HCT116 (cell line): Measurements from ENCODE around the gene CYB5RL. TPM values are rescaled to one million over a fixed set of nuclear protein-coding genes. Genes with fewer than 3 reads are reported as not detected.

Experiments used
- ATAC-seq: fragments of 200-7000 bp; cut with Tn5 transposase; 2 replicates; pipeline ENCODE4 v1.9.1; 2020; ENCODE audit warnings: mild to moderate bottlenecking, moderate library complexity
- BruUV-seq: library from RNA; stranded (reverse); fragments of 400-500 nt; replicated peaks from 2 replicates; lab custom pipeline; 2021; lab: Mats Ljungman, UMichigan
- CTCF ChIA-PET: fragments of 300-600 bp; sonication (Branson Sonifier 250); formaldehyde crosslinking; loops from one replicate; lab custom pipeline; 2021; ENCODE audit warnings: antibody characterized with exemption; lab: Charles Lee
- POLR2A ChIA-PET: fragments of 300-600, 350-600 bp; sonication (Branson Sonifier 250); formaldehyde crosslinking; loops from one replicate; lab custom pipeline; 2021; ENCODE audit warnings: antibody characterized with exemption; lab: Charles Lee
- RAD21 ChIA-PET, 2 experiments: fragments of 300-600 bp; sonication (Branson Sonifier 250); formaldehyde crosslinking; loops; one replicate each; lab custom pipeline; 2023; ENCODE audit warnings: low total read pairs in 2 of 2; ENCODE audit not compliant: uncharacterized antibody in 2 of 2, unreplicated experiment in 2 of 2, low non-redundant PET in 1 of 2; lab: Charles Lee
- DNase-seq: peaks from one replicate; pipeline ENCODE4 v3.0.0-alpha.2; 2010; ENCODE audit warnings: low read depth, low spot score
- H2AFZ ChIP-seq: fragments of 200-600 bp; shearing (Covaris generic), sonication (generic); 2 replicates; pipeline ENCODE4 v1.6.1; 2017; ENCODE audit warnings: low read depth, mixed run types, mixed read lengths, antibody characterized with exemption, low read length; ENCODE audit not compliant: poor library complexity, severe bottlenecking
- H3K27ac ChIP-seq: 2 replicates; pipeline ENCODE4 v1.5.1; 2012; ENCODE audit warnings: low read depth, low read length
- H3K27me3 ChIP-seq: fragments of 200-600 bp; sonication (generic); 2 replicates; pipeline ENCODE4 v1.6.1; 2016; ENCODE audit warnings: mixed run types, low read length, mixed read lengths; ENCODE audit not compliant: insufficient read depth
- H3K36me3 ChIP-seq, 2 experiments: fragments of 200-500 bp in 1 of 2; fragments of 200-600 bp in 1 of 2; sonication (Bioruptor generic) in 1 of 2; sonication (generic) in 1 of 2; 2 replicates each; pipeline versions ENCODE4 v1.5.1 to v1.6.1; 2014 to 2016; ENCODE audit warnings: low read length in 2 of 2, inconsistent platforms in 1 of 2, mixed read lengths in 1 of 2, mixed run types in 1 of 2; ENCODE audit not compliant: insufficient read depth in 2 of 2, control insufficient read depth in 1 of 2
- H3K4me1 ChIP-seq, 2 experiments: fragments of 200-600 bp in 1 of 2; sonication (generic) in 1 of 2; 2 replicates each; pipeline versions ENCODE4 v1.5.1 to v1.6.1; 2012 to 2017; ENCODE audit warnings: low read length in 2 of 2, inconsistent platforms in 1 of 2, mild to moderate bottlenecking in 1 of 2, mixed read lengths in 1 of 2, mixed run types in 1 of 2, moderate library complexity in 1 of 2; ENCODE audit not compliant: insufficient read depth in 2 of 2, control insufficient read depth in 1 of 2
- H3K4me2 ChIP-seq: fragments of 200-600 bp; sonication (generic); 2 replicates; pipeline ENCODE4 v1.6.1; 2017; ENCODE audit warnings: mixed run types, low read length, mixed read lengths
- H3K4me3 ChIP-seq, 2 experiments: fragments of 200-600 bp in 1 of 2; sonication (generic) in 1 of 2; replicated peaks in 1 of 2; 2 replicates each; pipeline ENCODE4 v1.5.1; 2011 to 2016; ENCODE audit warnings: low read length in 2 of 2, control low read depth in 1 of 2, low read depth in 1 of 2, mild to moderate bottlenecking in 1 of 2, mixed read lengths in 1 of 2, mixed run types in 1 of 2
- H3K79me2 ChIP-seq: fragments of 200-600 bp; sonication (generic); 2 replicates; pipeline ENCODE4 v1.6.1; 2017; ENCODE audit warnings: mild to moderate bottlenecking, mixed run types, low read length, moderate library complexity, mixed read lengths; ENCODE audit not compliant: insufficient read depth
- H3K9ac ChIP-seq: fragments of 200-600 bp; sonication (generic); 2 replicates; pipeline ENCODE4 v1.6.1; 2016; ENCODE audit warnings: low read length, mixed read lengths
- H3K9me2 ChIP-seq: fragments of 200-600 bp; sonication (generic), shearing (Covaris generic); 2 replicates; pipeline ENCODE4 v1.6.1; 2017; ENCODE audit warnings: mixed run types, mild to moderate bottlenecking, moderate library complexity; ENCODE audit not compliant: insufficient read depth
- H3K9me3 ChIP-seq, 2 experiments: fragments of 200-500 bp in 1 of 2; fragments of 200-600 bp in 1 of 2; sonication (Bioruptor generic) in 1 of 2; sonication (generic) in 1 of 2; 2 replicates each; pipeline ENCODE4 v1.6.1; 2014 to 2017; ENCODE audit warnings: low read length in 2 of 2, mixed read lengths in 2 of 2, inconsistent platforms in 1 of 2, low read depth in 1 of 2, mild to moderate bottlenecking in 1 of 2, mixed run types in 1 of 2, moderate library complexity in 1 of 2; ENCODE audit not compliant: control insufficient read depth in 1 of 2, insufficient read depth in 1 of 2
- H4K20me1 ChIP-seq: fragments of 200-600 bp; sonication (generic), shearing (Covaris generic); 2 replicates; pipeline ENCODE4 v1.6.1; 2017; ENCODE audit warnings: mixed run types, mild to moderate bottlenecking, moderate library complexity; ENCODE audit not compliant: insufficient read depth
- ATF3 ChIP-seq: IDR thresholded peaks from 2 replicates; pipeline ENCODE4 v1.6.1; 2012
- CBX3 ChIP-seq: IDR thresholded peaks from 2 replicates; pipeline ENCODE4 v1.6.1; 2012; ENCODE audit warnings: low read depth
- CTCF ChIP-seq, 3 experiments: fragments of 200-600 bp in 1 of 3; sonication (generic) in 1 of 3; IDR thresholded peaks in 2 of 3; conservative IDR thresholded peaks in 1 of 3; 2 replicates each; pipeline ENCODE4 v1.5.1; 2012 to 2017; ENCODE audit warnings: low read depth in 2 of 3, low read length in 2 of 3, antibody characterized with exemption in 1 of 3, borderline replicate concordance in 1 of 3, control low read depth in 1 of 3, mild to moderate bottlenecking in 1 of 3, mixed read lengths in 1 of 3, mixed run types in 1 of 3, moderate library complexity in 1 of 3; ENCODE audit not compliant: insufficient read depth in 1 of 3
- EGR1 ChIP-seq: IDR thresholded peaks from 2 replicates; pipeline ENCODE4 v1.6.1; 2012; ENCODE audit warnings: low read depth
- EZH2 ChIP-seq: fragments of 200-600 bp; sonication (generic); IDR thresholded peaks from 2 replicates; pipeline ENCODE4 v1.6.1; 2017; ENCODE audit warnings: antibody characterized with exemption, mixed run types
- EZH2phosphoT487 ChIP-seq: fragments of 200-600 bp; IDR thresholded peaks from 2 replicates; pipeline ENCODE4 v1.6.1; 2018; ENCODE audit warnings: antibody characterized with exemption, borderline replicate concordance
- FOSL1 ChIP-seq: IDR thresholded peaks from 2 replicates; pipeline ENCODE4 v1.6.1; 2012; ENCODE audit warnings: low read depth
- JUND ChIP-seq: IDR thresholded peaks from 2 replicates; pipeline ENCODE4 v1.6.1; 2012
- MAX ChIP-seq: IDR thresholded peaks from 2 replicates; pipeline ENCODE4 v1.6.1; 2012
- POLR2A ChIP-seq: IDR thresholded peaks from 2 replicates; pipeline ENCODE4 v1.7.0; 2011; ENCODE audit warnings: borderline replicate concordance; ENCODE audit not compliant: insufficient read depth, insufficient read length; ENCODE audit errors: extremely low read depth
- POLR2AphosphoS5 ChIP-seq: IDR thresholded peaks from 2 replicates; pipeline ENCODE4 v1.6.1; 2011; ENCODE audit warnings: mild to moderate bottlenecking, low read depth, low read length, moderate library complexity
- SP1 ChIP-seq: IDR thresholded peaks from 2 replicates; pipeline ENCODE4 v1.6.1; 2012; ENCODE audit warnings: low read depth
- SRF ChIP-seq: IDR thresholded peaks from 2 replicates; pipeline ENCODE4 v1.6.1; 2012; ENCODE audit warnings: low read depth
- TCF7L2 ChIP-seq: IDR thresholded peaks from 2 replicates; pipeline ENCODE4 v1.7.0; 2011; ENCODE audit warnings: borderline replicate concordance, inconsistent platforms; ENCODE audit not compliant: insufficient read depth, insufficient read length; ENCODE audit errors: extremely low read depth
- ZBTB33 ChIP-seq: IDR thresholded peaks from 2 replicates; pipeline ENCODE4 v1.6.1; 2011; ENCODE audit warnings: mild to moderate bottlenecking, low read length, moderate library complexity; ENCODE audit not compliant: insufficient replicate concordance; ENCODE audit errors: extremely low read depth
- ZFX ChIP-seq: fragments of 450-650 bp; IDR thresholded peaks from 2 replicates; pipeline ENCODE4 v1.6.1; 2017
- ZNF274 ChIP-seq: fragments of 200-500 bp; sonication (Bioruptor generic); IDR thresholded peaks from 2 replicates; pipeline ENCODE4 v1.6.1; 2014; ENCODE audit warnings: mild to moderate bottlenecking, low read depth, low read length, inconsistent platforms
- intact Hi-C: fragments of 100-400 bp; cut with micrococcal nuclease; formaldehyde crosslinking; loops from 2 replicates; pipeline ENCODE4 v1.10.0; 2022
- total RNA-seq: library from RNA; stranded (reverse); gene quantifications from one replicate; pipeline ENCODE4 v1.2.1, GENCODE V29; 2021; ENCODE audit not compliant: unreplicated experiment

Gene CYB5RL
- total RNA-seq, 1 experiment from 2014 or later, result 11.7 TPM

- Histone ChIP-seq H4K20me1 (no peaks in the 10 kb centered on the region), H3K79me2 (no peaks in the 10 kb centered on the region), H3K4me1 (no peaks in the 10 kb centered on the region), H2AFZ (no peak overlapping the region), H3K9ac (no peak overlapping the region), H3K27ac (no peak overlapping the region), H3K9me3 (no peaks in the 10 kb centered on the region), H3K4me2 (no peak overlapping the region), H3K4me3 (no peak overlapping the region), H3K27me3 (no peaks in the 10 kb centered on the region), H3K36me3 (no peaks in the 10 kb centered on the region; a peak in 1 of 4 replicates), H3K9me2 (no peaks in the 10 kb centered on the region)
- ATAC-seq, result no peak
- CTCF ChIA-PET, result interaction anchor here (0.5 kb wide), 1 partner anchor 182 kb away, joined by 3 read pairs; no protein-coding TSS in a partner anchor
- BruUV-seq, result no TSS peak
- RAD21 ChIA-PET, result no interaction called here
- intact Hi-C loops, result no loop called here
- POLR2A ChIA-PET, result no interaction called here
- DNase-seq, result no peak
- TF ChIP-seq EGR1 (no peak), EZH2phosphoT487 (no peak), MAX (no peak)
Measured at GRCh38 chr1:54243022-54243421, 43.2 kb upstream of the CYB5RL start.

GRCh38 chr1:54241364-54241763, 41.5 kb upstream of the CYB5RL start:
- ChIA-PET POLR2A (no interaction called here), RAD21 (no interaction called here), CTCF (no interaction called here)
- H3K36me3 ChIP-seq, result no peaks in the 10 kb centered on the region; a peak in 1 of 4 replicates
- H2AFZ ChIP-seq, result no peak overlapping the region
- no peaks in the 10 kb centered on the region for H3K4me1 ChIP-seq
- DNase-seq (no peak), ATAC-seq (no peak)
- H3K4me2 ChIP-seq, result no peak overlapping the region
- no peaks in the 10 kb centered on the region for H3K9me3 ChIP-seq
- no peaks in the 10 kb centered on the region for H3K27me3 ChIP-seq
- intact Hi-C loops, result no loop called here
- no TSS peak for BruUV-seq
- H3K27ac ChIP-seq, result no peak overlapping the region
- no peaks in the 10 kb centered on the region for H3K79me2 ChIP-seq
- no peak overlapping the region for H3K4me3 ChIP-seq
- no peak for TF ChIP-seq CBX3
- no peak for TF ChIP-seq SRF
- no peak for TF ChIP-seq SP1
- TF ChIP-seq EGR1, result no peak
- TF ChIP-seq FOSL1, result no peak
- no peak for TF ChIP-seq EZH2
- TF ChIP-seq ZNF274, result no peak
- no peak for TF ChIP-seq POLR2AphosphoS5
- no peak for TF ChIP-seq EZH2phosphoT487
- TF ChIP-seq TCF7L2, result no peak
- TF ChIP-seq ZBTB33, result no peak
- no peak for TF ChIP-seq ZFX
- TF ChIP-seq ATF3, result no peak
- no peak for TF ChIP-seq MAX
- TF ChIP-seq CTCF (IDR thresholded peaks at IDR 0.05 in 2 of 3, conservative IDR thresholded peaks at IDR 0.05 in 1 of 3; ENCODE audit: borderline replicate concordance in 1 of 3, insufficient read depth in 1 of 3, low read depth in 2 of 3, low read length in 2 of 3), result no peak
- no peak for TF ChIP-seq JUND
- TF ChIP-seq POLR2A, result no peak
- H4K20me1 ChIP-seq, result no peaks in the 10 kb centered on the region
- H3K9me2 ChIP-seq, result no peaks in the 10 kb centered on the region
- no peak overlapping the region for H3K9ac ChIP-seq
